ENCODE data around the gene MYLK.

GRCh38 chr3:123687286-123687685 is 196.8 kb downstream of the MYLK start:
- TF ChIP-seq EZH2 (IDR thresholded peaks at IDR 0.05; ENCODE audit: borderline replicate concordance) (no peak), CTCF (IDR thresholded peaks at IDR 0.05; ENCODE audit: poor library complexity) (no peak), EZH2phosphoT487 (IDR thresholded peaks at IDR 0.05; ENCODE audit: low read depth, severe bottlenecking, unreplicated experiment) (no peak)
